Measurements from ENCODE around the gene SLC25A33. TPM values are rescaled to one million over a fixed set of nuclear protein-coding genes. Genes with fewer than 3 reads are reported as not detected.

The SLC25A33 gene
- total and polyA plus RNA-seq, 2 experiments from 2014 or later: 13.3 to 18.8 TPM

DNA sequence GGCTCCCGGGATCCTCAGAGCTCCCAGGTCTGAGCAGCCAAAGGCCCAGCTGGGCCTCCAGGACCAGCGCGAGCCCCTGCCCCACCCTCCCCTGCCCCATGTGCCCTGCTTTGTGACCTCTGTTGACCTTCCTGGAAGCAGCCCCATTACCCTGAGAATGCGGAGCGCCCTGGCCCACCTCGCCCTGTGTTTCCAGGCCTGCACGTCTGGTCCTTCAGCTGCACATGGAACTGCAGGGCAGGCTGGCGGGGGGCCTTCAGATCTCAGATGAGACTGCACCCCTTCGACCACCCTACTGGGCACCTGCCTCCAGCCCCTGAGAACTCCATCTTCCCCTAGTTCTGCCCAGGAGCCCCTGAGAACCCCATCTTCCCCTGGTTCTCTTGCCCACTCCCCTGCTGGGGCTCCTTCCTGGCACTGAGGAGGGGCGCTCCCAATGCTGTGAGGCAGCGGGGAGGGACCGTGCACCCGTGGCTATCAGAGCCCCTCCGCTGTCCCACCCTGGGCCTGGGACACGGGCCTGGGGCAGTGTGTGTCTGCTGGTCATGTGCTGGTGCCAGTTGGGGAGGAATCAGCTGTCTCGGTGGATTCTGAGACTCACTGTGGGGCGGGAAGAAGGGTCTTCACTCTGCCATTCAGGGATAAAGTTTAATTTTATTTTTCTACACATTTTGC is 74.5 kb downstream of the SLC25A33 start:
- no peak for ATAC-seq
- H3K27ac Mint-ChIP-seq: no peak overlapping the region
- no peak for DNase-seq (ENCODE audit: low spot score)

More for the DNA sequence above, 74.5 kb downstream of the SLC25A33 start:
- Histone ChIP-seq H2AFZ (no peak overlapping the region), H3K4me1 (ENCODE audit: insufficient read depth) (no peaks in the 10 kb centered on the region), H3K27ac (ENCODE audit: low read depth) (no peak overlapping the region), H3F3A (replicated peaks; ENCODE audit: low read depth) (no peaks in the 10 kb centered on the region), H3K4me2 (no peak overlapping the region), H3K4me3 (no peak overlapping the region), H3K27me3 (ENCODE audit: insufficient read depth) (no peaks in the 10 kb centered on the region), H3K79me2 (replicated peaks; ENCODE audit: insufficient read depth) (no peaks in the 10 kb centered on the region), H4K20me1 (replicated peaks; ENCODE audit: insufficient read depth) (no peaks in the 10 kb centered on the region), H3K9me2 (ENCODE audit: insufficient read depth) (no peaks in the 10 kb centered on the region), H3K36me3 (ENCODE audit: insufficient read depth) (0 out of 2 replicates have a peak, but pooled peaks cover 3% of the 10 kb centered on the region)
- Mint-ChIP-seq H3K27me3 (ENCODE audit: insufficient read depth, low read depth, poor library complexity) (peaks cover 13% of the 10 kb centered on the region), H3K36me3 (ENCODE audit: low read depth) (peaks cover 12% of the 10 kb centered on the region; the same call in 2 of the 3 replicates), H3K9me3 (no peaks in the 10 kb centered on the region), H3K4me3 (no peak overlapping the region), H3K4me1 (peaks cover 4% of the 10 kb centered on the region; the same call in 2 of the 3 replicates)
- TF ChIP-seq EZH2 (IDR thresholded peaks at IDR 0.05; ENCODE audit: low read depth, unreplicated experiment) (no peak), CTCF (conservative IDR thresholded peaks at IDR 0.05; ENCODE audit: low read depth in 2 of 2) (no peak), STAT1 (IDR thresholded peaks at IDR 0.05; ENCODE audit: unreplicated experiment) (no peak), ETS1 (IDR thresholded peaks at IDR 0.05) (no peak), POLR2AphosphoS5 (IDR thresholded peaks at IDR 0.05; ENCODE audit: low read depth) (no peak)
- TF ChIP-seq, protein P1, sequence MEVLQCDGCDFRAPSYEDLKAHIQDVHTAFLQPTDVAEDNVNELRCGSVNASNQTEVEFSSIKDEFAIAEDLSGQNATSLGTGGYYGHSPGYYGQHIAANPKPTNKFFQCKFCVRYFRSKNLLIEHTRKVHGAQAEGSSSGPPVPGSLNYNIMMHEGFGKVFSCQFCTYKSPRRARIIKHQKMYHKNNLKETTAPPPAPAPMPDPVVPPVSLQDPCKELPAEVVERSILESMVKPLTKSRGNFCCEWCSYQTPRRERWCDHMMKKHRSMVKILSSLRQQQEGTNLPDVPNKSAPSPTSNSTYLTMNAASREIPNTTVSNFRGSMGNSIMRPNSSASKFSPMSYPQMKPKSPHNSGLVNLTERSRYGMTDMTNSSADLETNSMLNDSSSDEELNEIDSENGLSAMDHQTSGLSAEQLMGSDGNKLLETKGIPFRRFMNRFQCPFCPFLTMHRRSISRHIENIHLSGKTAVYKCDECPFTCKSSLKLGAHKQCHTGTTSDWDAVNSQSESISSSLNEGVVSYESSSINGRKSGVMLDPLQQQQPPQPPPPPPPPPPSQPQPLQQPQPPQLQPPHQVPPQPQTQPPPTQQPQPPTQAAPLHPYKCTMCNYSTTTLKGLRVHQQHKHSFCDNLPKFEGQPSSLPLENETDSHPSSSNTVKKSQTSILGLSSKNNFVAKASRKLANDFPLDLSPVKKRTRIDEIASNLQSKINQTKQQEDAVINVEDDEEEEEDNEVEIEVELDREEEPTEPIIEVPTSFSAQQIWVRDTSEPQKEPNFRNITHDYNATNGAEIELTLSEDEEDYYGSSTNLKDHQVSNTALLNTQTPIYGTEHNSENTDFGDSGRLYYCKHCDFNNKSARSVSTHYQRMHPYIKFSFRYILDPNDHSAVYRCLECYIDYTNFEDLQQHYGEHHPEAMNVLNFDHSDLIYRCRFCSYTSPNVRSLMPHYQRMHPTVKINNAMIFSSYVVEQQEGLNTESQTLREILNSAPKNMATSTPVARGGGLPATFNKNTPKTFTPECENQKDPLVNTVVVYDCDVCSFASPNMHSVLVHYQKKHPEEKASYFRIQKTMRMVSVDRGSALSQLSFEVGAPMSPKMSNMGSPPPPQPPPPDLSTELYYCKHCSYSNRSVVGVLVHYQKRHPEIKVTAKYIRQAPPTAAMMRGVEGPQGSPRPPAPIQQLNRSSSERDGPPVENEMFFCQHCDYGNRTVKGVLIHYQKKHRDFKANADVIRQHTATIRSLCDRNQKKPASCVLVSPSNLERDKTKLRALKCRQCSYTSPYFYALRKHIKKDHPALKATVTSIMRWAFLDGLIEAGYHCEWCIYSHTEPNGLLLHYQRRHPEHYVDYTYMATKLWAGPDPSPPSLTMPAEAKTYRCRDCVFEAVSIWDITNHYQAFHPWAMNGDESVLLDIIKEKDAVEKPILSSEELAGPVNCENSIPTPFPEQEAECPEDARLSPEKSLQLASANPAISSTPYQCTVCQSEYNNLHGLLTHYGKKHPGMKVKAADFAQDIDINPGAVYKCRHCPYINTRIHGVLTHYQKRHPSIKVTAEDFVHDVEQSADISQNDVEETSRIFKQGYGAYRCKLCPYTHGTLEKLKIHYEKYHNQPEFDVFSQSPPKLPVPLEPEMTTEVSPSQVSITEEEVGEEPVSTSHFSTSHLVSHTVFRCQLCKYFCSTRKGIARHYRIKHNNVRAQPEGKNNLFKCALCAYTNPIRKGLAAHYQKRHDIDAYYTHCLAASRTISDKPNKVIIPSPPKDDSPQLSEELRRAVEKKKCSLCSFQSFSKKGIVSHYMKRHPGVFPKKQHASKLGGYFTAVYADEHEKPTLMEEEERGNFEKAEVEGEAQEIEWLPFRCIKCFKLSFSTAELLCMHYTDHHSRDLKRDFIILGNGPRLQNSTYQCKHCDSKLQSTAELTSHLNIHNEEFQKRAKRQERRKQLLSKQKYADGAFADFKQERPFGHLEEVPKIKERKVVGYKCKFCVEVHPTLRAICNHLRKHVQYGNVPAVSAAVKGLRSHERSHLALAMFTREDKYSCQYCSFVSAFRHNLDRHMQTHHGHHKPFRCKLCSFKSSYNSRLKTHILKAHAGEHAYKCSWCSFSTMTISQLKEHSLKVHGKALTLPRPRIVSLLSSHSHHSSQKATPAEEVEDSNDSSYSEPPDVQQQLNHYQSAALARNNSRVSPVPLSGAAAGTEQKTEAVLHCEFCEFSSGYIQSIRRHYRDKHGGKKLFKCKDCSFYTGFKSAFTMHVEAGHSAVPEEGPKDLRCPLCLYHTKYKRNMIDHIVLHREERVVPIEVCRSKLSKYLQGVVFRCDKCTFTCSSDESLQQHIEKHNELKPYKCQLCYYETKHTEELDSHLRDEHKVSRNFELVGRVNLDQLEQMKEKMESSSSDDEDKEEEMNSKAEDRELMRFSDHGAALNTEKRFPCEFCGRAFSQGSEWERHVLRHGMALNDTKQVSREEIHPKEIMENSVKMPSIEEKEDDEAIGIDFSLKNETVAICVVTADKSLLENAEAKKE (CRISPR knock-in tag; IDR thresholded peaks at IDR 0.05): no peak
